GM12872 (cell line): ENCODE measurements around the gene SERPINE3.

Source experiments
- CTCF ChIP-seq: IDR thresholded peaks from 3 replicates; pipeline ENCODE4 v1.5.1; 2011; ENCODE audit warnings: low read depth, mild to moderate bottlenecking, low read length, moderate library complexity; ENCODE audit not compliant: insufficient read depth

The SERPINE3 gene

GRCh38 chr13:51360489-51360888 is 21.0 kb downstream of the SERPINE3 start:
- TF ChIP-seq CTCF: no peak

GRCh38 chr13:51361106-51361505 is 21.6 kb downstream of the SERPINE3 start:
- TF ChIP-seq CTCF: no peak

GRCh38 chr13:51363625-51364024 is 24.1 kb downstream of the SERPINE3 start:
- no peak for TF ChIP-seq CTCF

GRCh38 chr13:51364404-51365008 is 25.0 kb downstream of the SERPINE3 start:
- no peak for TF ChIP-seq CTCF

GRCh38 chr13:51370116-51370515 is 30.6 kb downstream of the SERPINE3 start:
- TF ChIP-seq CTCF: no peak

GRCh38 chr13:51370811-51371210 is 31.3 kb downstream of the SERPINE3 start:
- TF ChIP-seq CTCF: no peak

GRCh38 chr13:51371768-51372399 is 32.4 kb downstream of the SERPINE3 start:
- TF ChIP-seq CTCF: no peak

GRCh38 chr13:51373451-51373850 is 34.0 kb downstream of the SERPINE3 start:
- TF ChIP-seq CTCF: no peak
